Omental fat pad (tissue), 4 donors: ENCODE data around the gene ECHS1. TPM values are rescaled to one million over a fixed set of nuclear protein-coding genes. Genes with fewer than 3 reads are reported as not detected.

ENCODE experiments used
- ATAC-seq: fragments of 150-250 bp; one replicate; pipeline ENCODE4 v1.9.1; 2016; ENCODE audit warnings: mild to moderate bottlenecking, moderate library complexity; ENCODE audit not compliant: low FRiP score
- DNase-seq: peaks from one replicate; pipeline ENCODE4 v3.0.0-alpha.2; 2019; ENCODE audit warnings: low spot score
- CTCF ChIP-seq, 3 donors: fragments of 450-650 bp; IDR thresholded peaks; one replicate each; pipeline ENCODE4 v1.5.1; 2016 to 2017; ENCODE audit warnings: antibody characterized with exemption in 3 of 3, mild to moderate bottlenecking in 3 of 3, moderate library complexity in 2 of 3
- total RNA-seq, 4 donors: library from RNA; depleted of rRNA; stranded (reverse); fragments of >200 nt; gene quantifications; one replicate each; pipeline ENCODE4 v1.1.0, GENCODE V29; 2016

ECHS1 gene
- total RNA-seq, 4 donors from 2014 or later, result 96.0 to 197 (median 138) TPM

GRCh38 chr10:133383551-133383950 is 10.4 kb upstream of the ECHS1 start:
- ATAC-seq (no peak), DNase-seq (no peak)
- TF ChIP-seq CTCF (IDR thresholded peaks at IDR 0.05), result no peak

- DNase-seq, result no peak
- no peak for ATAC-seq
- no peak for TF ChIP-seq CTCF (IDR thresholded peaks at IDR 0.05)
Measured at GRCh38 chr10:133381036-133381435, 7.9 kb upstream of the ECHS1 start.

GRCh38 chr10:133379801-133380666 is 6.9 kb upstream of the ECHS1 start:
- no peak for DNase-seq
- no peak for ATAC-seq
- TF ChIP-seq CTCF (IDR thresholded peaks at IDR 0.05), result no peak

GRCh38 chr10:133379152-133379800 is 6.1 kb upstream of the ECHS1 start, which contains the start of gene PAOX:
Gene PAOX (plus strand): TSS chr10:133379262. CDS start chr10:133379317, 55 bp downstream.
- DNase-seq, result no peak
- ATAC-seq, result peak; percentile 73

GRCh38 chr10:133378251-133379096 is 5.3 kb upstream of the ECHS1 start:
- ATAC-seq (peak; percentile 43), DNase-seq (no peak)
- no peak for TF ChIP-seq CTCF (IDR thresholded peaks at IDR 0.05)

More at GRCh38 chr10:133379152-133379800, 6.1 kb upstream of the ECHS1 start, which contains the start of gene PAOX:
- no peak for TF ChIP-seq CTCF (IDR thresholded peaks at IDR 0.05)

GRCh38 chr10:133377818-133378250 is 4.7 kb upstream of the ECHS1 start:
- DNase-seq (no peak), ATAC-seq (no peak)
- no peak for TF ChIP-seq CTCF (IDR thresholded peaks at IDR 0.05)
